ENCODE results near the gene PARP12.

PARP12 gene

DNA sequence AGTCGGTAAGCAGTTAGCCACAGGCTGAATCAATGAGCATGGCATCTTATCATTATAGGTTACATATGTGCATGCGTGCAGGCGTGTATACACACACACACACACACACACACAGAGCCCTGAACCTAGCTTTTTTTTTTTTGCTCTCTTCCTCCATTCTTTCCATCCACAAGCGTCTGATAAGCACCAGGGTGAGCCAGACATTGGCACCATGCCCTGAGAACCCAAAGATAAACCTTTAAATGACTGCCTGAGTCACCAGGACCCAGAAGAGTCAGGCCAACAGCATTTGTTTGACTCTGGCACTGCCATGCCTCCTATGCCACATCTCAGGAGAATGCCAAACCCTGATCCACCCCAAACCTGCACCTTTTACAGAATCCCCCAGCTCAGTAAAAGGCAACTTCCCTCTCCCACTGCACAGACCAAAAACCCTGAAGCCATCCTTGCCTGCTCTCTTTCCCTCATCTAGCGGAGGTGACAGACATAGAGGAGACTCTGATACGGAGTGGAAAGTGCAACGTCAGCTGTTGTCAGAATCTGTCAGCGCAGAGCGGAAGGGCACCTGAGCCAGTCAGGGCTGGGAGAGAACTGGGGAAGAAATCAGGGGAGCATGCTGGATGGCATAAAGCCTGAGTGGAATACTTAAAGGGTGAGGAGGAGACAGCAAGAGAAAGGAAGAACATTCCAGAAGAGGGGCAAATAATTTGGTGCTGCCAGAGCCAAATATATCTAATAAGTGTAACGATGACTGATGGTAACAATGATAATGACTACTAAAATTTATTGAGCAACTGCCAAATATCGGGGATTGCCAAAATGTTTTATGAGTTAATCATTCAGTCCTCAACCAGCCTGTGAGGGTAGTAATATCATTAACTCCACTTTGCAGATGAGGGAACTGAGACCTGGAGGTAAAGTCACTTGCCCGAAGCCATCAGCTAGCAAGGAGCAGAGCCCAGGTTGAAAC is 3.2 kb downstream of the PARP12 start:
- DNase-seq: peak; percentile 78

GRCh38 chr7:140058517-140058916 is 4.2 kb downstream of the PARP12 start:
- no peak for DNase-seq

- no peak for DNase-seq
Measured at GRCh38 chr7:140057143-140057535, 5.6 kb downstream of the PARP12 start.

DNA sequence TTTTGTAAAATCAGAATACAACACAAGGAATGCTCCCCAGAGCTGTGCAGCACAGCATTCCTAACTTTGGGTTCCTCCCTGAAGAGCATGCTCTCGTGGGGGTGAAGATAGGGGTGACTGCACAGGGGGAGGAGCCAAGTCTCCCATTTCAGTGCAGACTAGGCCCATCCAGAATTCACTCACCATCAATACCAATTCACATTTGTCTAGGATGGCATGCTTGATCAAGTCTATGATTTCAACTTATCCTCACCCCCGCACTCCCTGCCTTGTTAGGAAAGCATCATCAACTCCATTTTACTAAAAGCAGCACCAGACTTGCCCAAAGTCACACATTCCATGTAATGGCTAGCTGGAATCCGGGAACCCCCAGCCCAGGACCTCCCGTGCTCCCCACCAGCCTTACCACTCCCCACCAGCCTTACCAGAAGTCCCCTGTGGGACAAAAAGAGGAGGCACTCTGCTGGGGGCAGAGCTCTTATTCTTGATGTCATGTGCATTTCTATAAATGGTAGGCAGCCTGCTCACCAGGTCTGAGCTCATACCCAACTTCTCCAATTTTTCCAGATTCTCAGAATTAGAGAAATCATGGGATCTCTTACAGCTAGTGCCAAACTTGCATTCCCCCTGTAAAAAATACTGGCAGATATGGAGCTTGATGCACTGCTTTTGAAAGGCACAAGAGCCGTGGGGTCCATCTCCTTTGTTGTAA is 6.2 kb downstream of the PARP12 start:
- DNase-seq: no peak

DNA sequence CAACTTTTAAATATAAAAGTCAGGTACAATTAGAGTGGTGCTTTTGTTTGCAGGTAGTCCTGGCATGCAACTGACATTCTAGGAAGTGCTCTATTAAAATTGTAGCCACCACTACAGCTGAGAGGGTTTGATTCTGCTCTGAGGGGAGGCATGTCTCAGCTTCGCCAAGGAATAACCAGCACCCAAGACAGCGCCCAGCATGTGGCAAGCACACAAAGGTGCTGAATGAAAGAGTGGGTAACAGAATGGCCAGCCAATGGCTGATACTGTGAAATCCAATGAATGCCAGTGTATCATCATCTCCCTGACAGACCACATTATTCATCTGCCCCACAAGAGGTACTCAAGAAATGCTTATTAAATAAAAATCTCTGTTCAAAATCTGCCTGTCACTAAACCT is 6.9 kb downstream of the PARP12 start:
- DNase-seq: no peak

- no peak for DNase-seq
Measured at GRCh38 chr7:140054751-140055150, 8.0 kb downstream of the PARP12 start.

DNA sequence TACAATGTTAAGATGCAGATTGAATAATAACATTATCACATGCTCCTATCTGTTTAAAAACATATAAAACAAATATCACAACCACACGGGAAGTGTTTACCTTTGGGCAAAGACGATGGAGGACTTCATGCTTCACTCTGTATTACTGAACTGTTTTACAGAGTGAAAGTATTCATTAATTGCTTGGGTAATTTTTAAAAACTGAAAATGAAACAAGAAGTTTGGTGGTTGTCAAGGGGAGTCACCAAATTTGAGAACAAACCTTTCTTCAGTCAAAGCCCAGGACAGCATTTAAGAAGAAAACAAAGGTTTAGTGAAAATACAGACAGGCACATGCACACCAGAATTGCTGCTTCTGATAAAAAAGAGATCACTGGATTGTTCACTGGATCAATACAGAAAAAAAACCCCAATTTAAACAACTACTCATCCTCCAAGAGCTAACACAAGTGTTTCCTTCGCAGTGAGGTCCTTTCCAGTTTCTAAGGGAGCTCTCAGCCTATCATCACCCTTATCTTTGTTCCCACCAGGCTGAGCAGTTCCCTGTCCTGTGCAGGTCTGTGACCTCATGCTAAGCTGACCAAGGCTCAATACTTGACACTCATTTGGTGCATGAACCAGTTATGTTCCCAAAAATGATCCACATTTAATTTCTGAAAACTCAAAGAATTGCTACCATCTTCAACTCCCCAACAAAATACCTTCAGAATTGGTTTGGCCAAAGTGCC is 8.8 kb downstream of the PARP12 start:
- DNase-seq: no peak

- DNase-seq: no peak
Measured at GRCh38 chr7:140051820-140052219, 10.9 kb downstream of the PARP12 start.

DNA sequence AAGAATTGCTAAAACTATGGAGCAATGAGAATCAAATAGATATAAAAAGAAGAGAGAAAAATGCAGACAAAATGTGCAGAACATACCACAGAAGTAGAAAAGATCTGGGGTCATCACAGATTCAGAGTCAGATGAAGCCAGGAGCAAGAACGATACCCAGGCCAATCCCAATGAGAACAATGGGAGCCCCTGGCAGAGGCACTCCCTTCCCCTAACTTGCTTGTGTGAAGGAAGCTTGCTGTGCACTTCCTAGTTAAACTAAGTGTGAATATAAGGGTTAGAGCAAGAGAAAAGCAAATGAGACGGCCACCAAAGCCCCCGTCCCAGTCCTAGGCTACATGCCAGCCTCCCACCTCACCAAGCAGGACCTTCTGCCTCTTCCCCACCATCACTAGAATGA is 12.7 kb downstream of the PARP12 start:
- DNase-seq: no peak

DNA sequence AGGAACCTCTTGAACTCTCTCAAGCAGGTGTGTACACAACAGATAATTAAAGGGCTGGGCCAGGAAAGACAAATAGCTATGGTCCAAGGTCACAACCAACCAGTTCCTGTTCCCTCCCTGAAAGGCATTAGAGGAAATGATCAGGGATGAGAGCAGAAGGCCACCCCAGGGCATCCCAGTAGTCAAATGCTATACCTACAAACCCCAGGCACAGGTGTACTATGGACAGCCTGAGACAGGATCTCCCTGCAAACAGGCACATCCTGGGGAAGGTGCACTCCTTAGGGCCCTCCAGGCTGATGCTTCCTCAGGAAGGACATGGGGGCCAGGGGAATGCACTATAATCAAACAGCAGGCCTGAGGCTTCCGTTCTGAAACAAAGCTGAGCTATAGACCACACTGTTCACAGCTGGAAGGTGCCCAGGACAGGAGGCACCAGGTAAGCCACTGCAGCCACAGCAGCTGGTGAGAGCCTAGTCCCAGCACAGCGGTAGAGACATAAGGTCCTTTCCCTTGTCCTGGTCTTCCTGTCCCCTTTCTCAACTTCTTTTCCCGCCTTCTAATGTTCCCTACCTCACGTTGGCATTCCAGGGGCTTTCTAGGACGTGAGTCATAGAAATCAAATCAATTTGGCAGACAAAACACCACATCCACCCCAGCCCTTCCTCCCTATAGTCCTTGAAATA is 13.3 kb downstream of the PARP12 start:
- DNase-seq: peak; percentile 23

DNA sequence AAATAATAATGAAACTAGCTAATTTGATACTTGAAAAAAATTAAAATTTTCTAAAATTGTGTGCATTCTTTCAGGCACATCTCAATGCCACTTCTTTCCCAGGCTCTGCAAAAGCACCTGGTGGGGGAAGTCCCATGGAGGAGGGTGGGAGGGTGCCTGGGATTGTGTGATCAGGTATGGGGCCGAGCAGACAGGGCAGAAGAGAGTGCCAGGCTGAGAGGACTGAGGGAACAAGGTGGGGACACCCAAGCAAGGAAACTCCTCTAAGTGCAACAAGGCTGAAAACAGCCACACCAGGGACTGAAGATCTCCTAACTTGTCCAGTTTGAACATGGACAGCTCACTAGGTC is 13.8 kb downstream of the PARP12 start:
- no peak for DNase-seq

DNA sequence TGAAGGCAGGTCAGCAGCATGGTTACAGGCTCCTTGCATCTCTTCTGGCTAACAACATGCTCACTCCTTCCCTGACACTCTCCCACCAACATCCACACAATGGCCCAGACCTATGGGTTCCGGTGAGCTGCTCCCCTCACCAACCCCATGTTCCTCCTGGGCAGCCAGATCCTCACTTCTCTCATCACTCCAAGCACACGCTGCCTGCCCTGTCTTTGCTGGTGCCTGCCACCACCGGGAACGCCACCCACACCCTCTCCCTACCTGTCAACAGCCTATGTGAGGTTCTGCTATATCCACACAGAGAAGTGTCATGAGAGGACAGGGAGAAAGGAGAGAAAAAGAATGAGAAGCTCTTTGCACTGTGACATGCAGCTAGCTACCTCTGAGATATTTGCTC is 14.6 kb downstream of the PARP12 start:
- no peak for DNase-seq

DNA sequence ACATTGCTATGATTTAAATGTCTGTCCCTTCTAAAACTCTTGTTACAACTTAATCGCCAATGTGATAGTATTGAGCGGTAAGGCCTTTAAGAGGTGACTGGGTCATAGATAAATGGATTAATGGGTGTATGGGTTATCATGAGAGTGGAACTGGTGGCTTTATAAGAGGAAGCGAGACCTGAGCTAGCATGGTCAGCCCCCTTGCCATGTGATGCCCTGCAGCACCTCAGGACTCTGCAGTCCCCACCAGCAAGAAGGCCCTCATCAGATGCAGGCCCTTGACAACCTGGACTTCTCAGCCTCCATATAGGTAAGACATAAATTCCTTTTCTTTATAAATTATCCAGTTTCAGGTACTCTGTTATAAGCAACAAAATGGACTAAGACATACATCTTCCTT is 15.6 kb downstream of the PARP12 start:
- DNase-seq: no peak

DNA sequence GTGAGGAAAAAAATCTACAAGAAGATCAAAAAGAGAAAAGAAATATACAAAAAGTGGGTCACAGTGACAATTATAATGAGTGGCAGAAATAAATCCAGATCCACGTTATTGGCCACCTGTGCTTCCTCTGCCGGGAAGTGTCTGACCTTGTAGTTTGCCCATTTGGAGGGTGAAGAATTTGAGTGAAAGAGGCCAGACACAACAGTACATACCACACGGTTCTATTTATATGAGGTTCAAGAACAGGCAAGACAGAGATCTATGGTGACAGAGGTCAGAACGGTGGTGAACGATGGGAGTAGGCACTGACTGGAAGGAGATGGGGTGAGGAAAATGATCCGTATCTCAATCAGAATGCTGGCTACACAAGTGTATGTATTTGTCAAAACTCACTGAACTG is 17.1 kb downstream of the PARP12 start:
- no peak for DNase-seq

DNA sequence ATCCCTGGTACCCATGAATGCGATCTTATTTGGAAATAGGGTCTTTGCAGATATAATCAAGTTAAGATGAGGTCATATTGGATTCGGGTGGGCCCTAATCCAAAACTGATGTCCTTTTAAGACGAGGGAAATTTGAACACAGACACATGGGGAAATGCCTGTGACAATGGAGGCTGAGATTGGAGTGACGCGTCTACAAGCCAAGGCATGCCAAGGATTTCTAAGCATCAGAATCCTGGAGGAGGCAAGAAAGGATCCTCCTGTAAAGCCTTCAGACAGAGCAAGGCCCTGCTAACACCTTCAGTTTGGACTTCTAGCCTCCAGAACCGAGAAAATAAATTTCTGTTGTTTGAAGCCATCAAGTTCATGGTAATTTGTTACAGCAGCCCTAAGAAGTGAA is 18.5 kb downstream of the PARP12 start:
- no peak for DNase-seq

- DNase-seq: no peak
Measured at GRCh38 chr7:140042386-140042670, 20.4 kb downstream of the PARP12 start.

DNA sequence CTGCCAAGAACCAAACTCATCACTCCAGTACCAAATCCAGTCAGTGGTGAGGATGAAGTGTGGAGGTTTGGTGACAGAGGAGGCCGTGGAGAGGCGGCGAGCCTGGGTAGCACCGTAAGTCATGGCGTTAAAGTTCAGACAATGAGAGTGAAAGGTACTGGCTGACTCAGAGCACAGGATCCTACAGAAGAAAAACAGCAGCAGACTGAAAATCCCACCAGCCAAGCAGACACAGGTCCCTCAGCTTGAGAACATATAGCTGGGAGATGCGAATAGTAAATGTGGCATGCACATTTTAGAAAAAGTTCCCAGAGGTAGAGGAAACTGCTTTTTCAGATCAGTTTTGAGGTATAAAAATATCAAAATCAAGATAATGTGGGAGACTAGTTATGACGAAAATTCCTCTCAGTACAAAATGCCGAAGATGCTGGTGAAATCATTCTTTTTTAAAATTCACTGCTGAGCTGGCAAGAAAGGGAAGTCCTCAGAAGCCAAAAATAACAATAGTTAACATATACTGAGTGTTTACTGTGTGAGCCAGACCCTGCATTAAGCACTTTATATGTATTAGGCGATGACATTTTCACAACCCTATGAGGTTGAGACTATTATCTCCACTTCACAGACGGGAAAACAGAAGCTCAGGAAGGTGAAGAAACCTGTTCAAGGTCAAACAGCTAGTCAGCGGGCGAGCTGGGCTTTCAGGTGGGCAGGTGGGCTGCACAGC is 20.9 kb downstream of the PARP12 start:
- DNase-seq: no peak

GRCh38 chr7:140039896-140040295 is 22.9 kb downstream of the PARP12 start:
- no peak for DNase-seq

- no peak for DNase-seq
Measured at GRCh38 chr7:140039066-140039465, 23.7 kb downstream of the PARP12 start.

- no peak for DNase-seq
Measured at GRCh38 chr7:140036224-140036962, 26.4 kb downstream of the PARP12 start.

DNA sequence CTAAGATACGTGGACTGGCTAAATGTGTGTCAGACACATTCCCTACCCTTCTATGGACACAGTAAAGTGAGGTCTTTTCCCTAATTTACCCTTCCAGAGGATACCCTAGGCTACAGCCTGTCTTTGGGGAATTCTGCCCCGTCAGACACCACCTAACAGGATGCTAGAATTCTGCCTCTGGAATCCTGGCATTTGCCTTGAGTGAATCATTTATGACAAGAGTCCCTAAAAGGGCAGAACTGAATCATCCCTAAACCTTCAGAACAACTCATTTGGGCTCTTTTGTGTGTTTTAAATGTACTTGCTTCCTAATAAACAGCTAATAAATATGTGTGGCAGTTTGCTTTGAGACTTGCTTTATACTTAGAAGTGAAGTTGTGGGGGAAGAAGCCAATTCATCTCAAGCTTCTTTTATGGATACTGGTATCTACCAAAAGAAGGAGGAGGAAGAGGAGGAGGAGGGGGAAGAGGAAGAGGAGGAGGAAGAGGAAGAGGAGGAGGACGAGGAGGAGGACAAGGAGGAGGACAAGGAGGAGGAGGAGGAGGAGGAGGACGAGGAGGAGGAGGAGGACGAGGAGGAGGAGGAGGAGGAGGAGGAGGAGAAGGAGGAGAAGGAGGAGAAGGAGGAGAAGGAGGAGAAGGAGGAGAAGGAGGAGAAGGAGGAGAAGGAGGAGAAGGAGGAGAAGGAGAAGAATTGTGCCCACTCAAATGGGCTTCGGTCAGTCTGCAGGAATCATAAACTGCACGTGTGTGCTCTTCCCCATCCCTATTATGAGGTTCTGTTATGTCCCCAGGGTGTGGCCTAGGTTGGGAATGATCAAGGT is 27.1 kb downstream of the PARP12 start:
- DNase-seq: no peak

All from NCI-H2029 treated with DMSO at 0.1 percent for 48 hours (cell line).